Esophagus muscularis mucosa (tissue), 4 donors: Measurements from ENCODE around the gene MPP3. TPM values are rescaled to one million over a fixed set of nuclear protein-coding genes. Genes with fewer than 3 reads are reported as not detected.

ENCODE experiments used
- DNase-seq: peaks from one replicate; pipeline ENCODE4 v3.0.0-alpha.2; 2017; ENCODE audit errors: extremely low spot score
- H3K27ac ChIP-seq, 4 donors: fragments of 200-600 bp; sonication (generic); replicated peaks in 1 of 4; 1 replicate in 3 of 4; 2 replicates in 1 of 4; pipeline ENCODE4 v1.5.1; 2016 to 2019; ENCODE audit warnings: mild to moderate bottlenecking in 1 of 4
- H3K27me3 ChIP-seq, 4 donors: fragments of 200-600 bp; sonication (generic); one replicate each; pipeline versions ENCODE4 v1.5.1 to v1.6.0; 2016 to 2019
- H3K36me3 ChIP-seq, 4 donors: fragments of 200-600 bp; sonication (generic); one replicate each; pipeline ENCODE4 v1.5.1; 2016 to 2019
- H3K4me1 ChIP-seq, 4 donors: fragments of 200-600 bp; sonication (generic); one replicate each; pipeline ENCODE4 v1.5.1; 2016 to 2019
- H3K4me3 ChIP-seq, 4 donors: fragments of 200-600 bp; sonication (generic); 1 replicate in 2 of 4; 2 replicates in 2 of 4; pipeline ENCODE4 v1.5.1; 2016 to 2019; ENCODE audit warnings: mild to moderate bottlenecking in 4 of 4, moderate library complexity in 1 of 4
- H3K9me3 ChIP-seq, 4 donors: fragments of 200-600 bp; sonication (generic); 1 replicate in 3 of 4; 2 replicates in 1 of 4; pipeline ENCODE4 v1.5.1; 2016 to 2019
- EP300 ChIP-seq: sonication (generic); formaldehyde crosslinking; IDR thresholded peaks from one replicate; pipeline ENCODE4 v1.6.1; 2017; ENCODE audit warnings: antibody characterized with exemption
- POLR2A ChIP-seq: fragments of 450-650 bp; IDR thresholded peaks from one replicate; pipeline ENCODE4 v1.6.1; 2017; ENCODE audit warnings: antibody characterized with exemption, moderate library complexity, mild to moderate bottlenecking, low read depth
- POLR2AphosphoS5 ChIP-seq, 2 donors: sonication (generic); formaldehyde crosslinking; IDR thresholded peaks; one replicate each; pipeline ENCODE4 v1.6.1; 2017; ENCODE audit warnings: antibody characterized with exemption in 2 of 2
- WGBS: methylation state at CpG from one replicate; pipeline ENCODE4 v1.1.5; 2018; 5-methylcytosine and 5-hydroxymethylcytosine counted together
- intact Hi-C: fragments of 100-400 bp; cut with DNase I; formaldehyde crosslinking; loops from one replicate; pipeline ENCODE4 v1.15.1; 2023
- total RNA-seq, 4 donors: library from RNA; depleted of rRNA; stranded (reverse); fragments of >200 nt; gene quantifications; one replicate each; pipeline versions ENCODE4 v1.1.0 to v1.2.1, GENCODE V29; 2016
- TF ChIP-seq, protein P1 (sequence below), 3 experiments: fragments of 200-600 bp in 2 of 3; fragments of 450-650 bp in 1 of 3; sonication (generic) in 2 of 3; IDR thresholded peaks; one replicate each; pipeline ENCODE4 v1.5.1; 2017 to 2019; ENCODE audit warnings: antibody characterized with exemption in 3 of 3, mild to moderate bottlenecking in 2 of 3, moderate library complexity in 1 of 3

The MPP3 gene
- total RNA-seq, 4 donors from 2014 or later, result 5.0 to 9.9 (median 6.2) TPM

DNA sequence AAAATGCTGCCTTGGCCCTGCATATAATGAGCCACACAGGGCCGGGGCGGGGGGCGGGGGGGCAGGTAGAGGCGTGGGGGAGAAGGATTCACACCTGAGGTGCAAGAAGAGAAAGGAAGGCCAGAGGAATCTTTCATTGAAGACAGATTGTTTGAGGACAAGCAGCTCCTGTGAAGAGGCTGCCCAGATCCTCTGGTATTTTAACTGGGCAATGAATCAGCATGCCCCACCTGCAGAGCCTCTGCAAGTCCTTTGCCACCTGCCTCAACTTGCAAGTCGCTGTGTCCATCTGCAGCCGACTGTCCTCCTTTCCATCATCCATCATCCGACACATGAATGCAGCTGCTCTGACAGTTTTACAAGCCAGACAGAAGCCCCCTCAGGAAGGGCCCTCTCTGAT is 73.1 kb downstream of the MPP3 start:
- Histone ChIP-seq H3K4me3 (no peak overlapping the region), H3K27me3 (peaks cover 0 to 42% (median 12%) of the 10 kb centered on the region in 4 donors), H3K36me3 (no peaks in the 10 kb centered on the region), H3K4me1 (peaks cover 9 to 26% (median 20%) of the 10 kb centered on the region in 4 donors), H3K9me3 (no peaks in the 10 kb centered on the region), H3K27ac (no peak overlapping the region)
- no peak for DNase-seq
- intact Hi-C loops, result loop anchor here (1.0 to 5.0 kb wide), 2 partner anchors 66 to 183 kb away; no protein-coding TSS in a partner anchor
- TF ChIP-seq, protein P1, sequence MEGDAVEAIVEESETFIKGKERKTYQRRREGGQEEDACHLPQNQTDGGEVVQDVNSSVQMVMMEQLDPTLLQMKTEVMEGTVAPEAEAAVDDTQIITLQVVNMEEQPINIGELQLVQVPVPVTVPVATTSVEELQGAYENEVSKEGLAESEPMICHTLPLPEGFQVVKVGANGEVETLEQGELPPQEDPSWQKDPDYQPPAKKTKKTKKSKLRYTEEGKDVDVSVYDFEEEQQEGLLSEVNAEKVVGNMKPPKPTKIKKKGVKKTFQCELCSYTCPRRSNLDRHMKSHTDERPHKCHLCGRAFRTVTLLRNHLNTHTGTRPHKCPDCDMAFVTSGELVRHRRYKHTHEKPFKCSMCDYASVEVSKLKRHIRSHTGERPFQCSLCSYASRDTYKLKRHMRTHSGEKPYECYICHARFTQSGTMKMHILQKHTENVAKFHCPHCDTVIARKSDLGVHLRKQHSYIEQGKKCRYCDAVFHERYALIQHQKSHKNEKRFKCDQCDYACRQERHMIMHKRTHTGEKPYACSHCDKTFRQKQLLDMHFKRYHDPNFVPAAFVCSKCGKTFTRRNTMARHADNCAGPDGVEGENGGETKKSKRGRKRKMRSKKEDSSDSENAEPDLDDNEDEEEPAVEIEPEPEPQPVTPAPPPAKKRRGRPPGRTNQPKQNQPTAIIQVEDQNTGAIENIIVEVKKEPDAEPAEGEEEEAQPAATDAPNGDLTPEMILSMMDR (IDR thresholded peaks at IDR 0.05), result no peak
- TF ChIP-seq POLR2A (no peak), EP300 (no peak), POLR2AphosphoS5 (IDR thresholded peaks at IDR 0.05) (no peak)
- WGBS, result 68% methylated on average over 7 of the region's 7 CpGs

DNA sequence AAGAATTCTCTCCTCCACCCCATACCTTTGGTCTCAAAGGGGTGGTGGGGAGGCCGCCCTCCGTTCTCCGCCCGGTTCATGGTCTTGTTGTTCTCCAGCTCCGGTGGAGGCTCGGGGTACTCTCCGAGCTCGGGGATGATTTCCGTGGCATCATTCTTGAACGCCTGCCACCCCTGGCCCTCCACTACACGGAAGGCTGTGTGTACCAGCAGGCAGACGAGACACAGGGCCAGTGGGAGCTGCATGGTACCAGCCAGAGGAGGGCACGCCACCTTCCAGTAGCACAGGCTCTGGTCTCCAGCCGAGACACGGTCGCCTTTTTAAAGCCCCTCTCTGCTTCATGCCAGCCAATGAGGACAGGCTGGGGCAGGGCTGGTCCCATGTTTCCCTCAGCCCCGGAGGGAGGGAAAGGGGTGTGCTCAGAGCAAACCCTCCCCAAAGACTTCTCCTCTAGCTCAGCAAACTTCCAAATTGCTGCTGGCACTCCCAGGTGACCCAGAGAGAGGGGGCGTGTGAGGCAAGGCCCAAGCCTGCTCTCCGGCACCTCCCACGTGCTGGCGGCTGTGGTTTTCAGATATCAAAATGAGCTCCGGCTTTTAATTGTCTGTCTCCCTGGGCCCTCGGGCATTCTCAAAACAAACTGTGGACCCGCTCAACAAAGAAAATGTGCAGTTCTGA is 74.3 kb downstream of the MPP3 start, which contains the start of gene SOST:
TSS of gene SOST (minus strand) at position 295 of the 678 bp plus-strand sequence. CDS start at position 245, 50 bp downstream.
- Histone ChIP-seq H3K27me3 (peaks cover 0 to 52% (median 12%) of the 10 kb centered on the region in 4 donors), H3K4me1 (peaks cover 9 to 17% (median 17%) of the 10 kb centered on the region in 4 donors), H3K27ac (no peak within 1 kb of the TSS), H3K9me3 (no peaks in the 10 kb centered on the region), H3K36me3 (no peaks in the 10 kb centered on the region), H3K4me3 (no peak within 1 kb of the TSS)
- TF ChIP-seq, protein P1 (IDR thresholded peaks at IDR 0.05), result no peak
- no peak for DNase-seq
- intact Hi-C loops, result no loop called here
- WGBS, result 93% methylated on average over 16 of the region's 24 CpGs

DNA sequence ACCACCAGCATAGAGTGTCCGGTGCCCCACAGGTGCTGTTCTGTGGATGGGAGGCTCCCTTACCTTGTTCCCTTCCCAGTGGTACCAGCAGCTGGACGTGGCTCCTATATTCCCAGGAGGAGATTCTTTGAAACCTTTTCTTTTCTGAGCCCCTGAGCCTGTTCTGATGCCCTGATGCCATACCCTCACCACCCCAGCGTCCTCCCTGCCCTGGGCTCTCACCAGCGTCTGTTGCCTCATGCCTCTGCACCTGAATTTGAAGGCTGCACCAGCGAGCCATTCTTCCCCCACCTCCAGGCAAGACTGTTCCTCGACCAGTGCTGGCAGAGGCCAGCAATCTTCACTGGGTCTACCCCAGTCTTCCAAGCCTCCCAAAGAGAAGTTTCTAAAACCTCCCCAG is 74.9 kb downstream of the MPP3 start:
- H3K36me3 ChIP-seq, result no peaks in the 10 kb centered on the region
- H3K4me3 ChIP-seq, result no peak overlapping the region
- peaks cover 9 to 17% (median 17%) of the 10 kb centered on the region in 4 donors for H3K4me1 ChIP-seq
- 92% methylated on average over 6 of the region's 6 CpGs for WGBS
- DNase-seq, result no peak
- TF ChIP-seq, protein P1 (IDR thresholded peaks at IDR 0.05), result no peak
- TF ChIP-seq POLR2AphosphoS5 (IDR thresholded peaks at IDR 0.05) (no peak), POLR2A (no peak), EP300 (no peak)
- no peaks in the 10 kb centered on the region for H3K9me3 ChIP-seq
- no peak overlapping the region for H3K27ac ChIP-seq
- intact Hi-C loops, result no loop called here
- peaks cover 0 to 52% (median 12%) of the 10 kb centered on the region in 4 donors for H3K27me3 ChIP-seq

DNA sequence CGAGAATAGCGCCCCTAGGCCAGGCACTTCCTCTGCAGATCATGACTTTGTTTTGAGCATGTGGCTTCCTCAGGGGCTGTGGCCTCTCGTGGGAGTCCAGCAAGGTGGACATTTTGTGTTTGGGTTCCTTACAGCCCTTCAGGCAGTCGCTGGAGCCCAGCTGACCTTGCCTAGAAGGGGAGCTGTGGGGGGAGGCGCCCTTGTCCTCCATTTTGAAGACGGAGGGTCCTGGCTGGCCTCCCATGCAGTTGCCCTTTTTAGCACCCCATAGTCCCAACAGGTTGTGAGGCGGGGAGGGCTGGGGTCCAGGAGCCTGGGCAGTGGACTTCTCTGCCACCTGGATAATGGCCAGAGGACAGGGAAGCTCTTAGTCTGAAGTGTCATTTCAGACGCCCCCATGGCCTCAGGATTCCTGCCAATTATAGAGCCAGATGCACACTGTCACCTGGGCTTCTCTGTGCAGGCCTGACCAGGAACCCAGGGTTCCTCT is 75.7 kb downstream of the MPP3 start:
- Histone ChIP-seq H3K4me1 (peaks cover 9 to 17% (median 17%) of the 10 kb centered on the region in 4 donors), H3K9me3 (no peaks in the 10 kb centered on the region), H3K27me3 (peaks cover 0 to 57% (median 12%) of the 10 kb centered on the region in 4 donors), H3K4me3 (no peak overlapping the region), H3K27ac (no peak overlapping the region), H3K36me3 (no peaks in the 10 kb centered on the region)
- intact Hi-C loops, result no loop called here
- no peak for TF ChIP-seq EP300
- TF ChIP-seq POLR2AphosphoS5 (IDR thresholded peaks at IDR 0.05), result no peak
- TF ChIP-seq, protein P1 (IDR thresholded peaks at IDR 0.05), result no peak
- no peak for TF ChIP-seq POLR2A
- no peak for DNase-seq
- WGBS, result 80% methylated on average over 3 of the region's 8 CpGs
